GM12874 (cell line): ENCODE data around the gene SCN10A.

Experiments used
- CTCF ChIP-seq: IDR thresholded peaks from 2 replicates; pipeline ENCODE4 v1.5.1; 2011; ENCODE audit warnings: low read depth, mild to moderate bottlenecking, control low read depth, low read length, moderate library complexity; ENCODE audit not compliant: insufficient read depth

SCN10A gene

GRCh38 chr3:38684546-38684945 lies 131.5 kb downstream of the SCN10A start:
- no peak for TF ChIP-seq CTCF

- TF ChIP-seq CTCF, result no peak
Measured at GRCh38 chr3:38669668-38670067, 146.3 kb downstream of the SCN10A start.

- 0 out of 2 replicates have a peak, but pooled peaks have one; percentile 15 for TF ChIP-seq CTCF
Measured at GRCh38 chr3:38662544-38662943, 153.5 kb downstream of the SCN10A start.

GRCh38 chr3:38658841-38659240 lies 157.2 kb downstream of the SCN10A start:
- TF ChIP-seq CTCF, result no peak

GRCh38 chr3:38657369-38657768 lies 158.6 kb downstream of the SCN10A start:
- TF ChIP-seq CTCF, result no peak

GRCh38 chr3:38655708-38656300 lies 160.2 kb downstream of the SCN10A start:
- peak; percentile 44; the same call in 1 of the 2 replicates for TF ChIP-seq CTCF

GRCh38 chr3:38653685-38654537 lies 162.1 kb downstream of the SCN10A start:
- no peak for TF ChIP-seq CTCF
